GM12878 (cell line): ENCODE measurements around the gene NR1I3. TPM values are rescaled to one million over a fixed set of nuclear protein-coding genes. Genes with fewer than 3 reads are reported as not detected.

Experiments used
- CTCF ChIP-seq, 3 experiments: IDR thresholded peaks in 2 of 3; conservative IDR thresholded peaks in 1 of 3; 2 replicates each; pipeline ENCODE4 v1.5.1; 2011; ENCODE audit warnings: low read depth in 3 of 3, low read length in 3 of 3, mild to moderate bottlenecking in 3 of 3, control low read depth in 2 of 3, moderate library complexity in 2 of 3, inconsistent platforms in 1 of 3, mixed read lengths in 1 of 3; ENCODE audit not compliant: control insufficient read depth in 2 of 3, insufficient read depth in 1 of 3; ENCODE audit errors: extremely low read depth in 1 of 3
- E2F4 ChIP-seq: IDR thresholded peaks from 2 replicates; pipeline ENCODE4 v1.6.1; 2012; ENCODE audit warnings: low read depth, low read length, improper control_type of control experiment
- ELK1 ChIP-seq: IDR thresholded peaks from 2 replicates; pipeline ENCODE4 v1.6.1; 2012; ENCODE audit warnings: low read depth, low read length, improper control_type of control experiment
- FOXK2 ChIP-seq: fragments of 450-650 bp; IDR thresholded peaks from 2 replicates; pipeline ENCODE4 v1.6.1; 2017; ENCODE audit warnings: mild to moderate bottlenecking, moderate library complexity
- HDAC6 ChIP-seq: fragments of 200-600 bp; sonication (generic); IDR thresholded peaks from one replicate; pipeline ENCODE4 v1.8.0; 2017; ENCODE audit warnings: antibody characterized with exemption; ENCODE audit not compliant: unreplicated experiment
- JUNB ChIP-seq: IDR thresholded peaks from 2 replicates; pipeline ENCODE4 v1.6.1; 2016; ENCODE audit warnings: antibody characterized with exemption, mild to moderate bottlenecking
- MEF2A ChIP-seq: IDR thresholded peaks from 2 replicates; pipeline ENCODE4 v1.6.1; 2011; ENCODE audit warnings: low read depth, mild to moderate bottlenecking, low read length, moderate library complexity; ENCODE audit not compliant: insufficient read depth
- MXI1 ChIP-seq: fragments of 150-350 bp; IDR thresholded peaks from 2 replicates; pipeline ENCODE4 v1.6.1; 2011; ENCODE audit warnings: low read depth, mild to moderate bottlenecking, inconsistent platforms, low read length, improper control_type of control experiment
- MYC ChIP-seq: IDR thresholded peaks from 2 replicates; pipeline ENCODE4 v1.6.1; 2011; ENCODE audit warnings: mild to moderate bottlenecking, low read length, moderate library complexity, inconsistent platforms; ENCODE audit not compliant: insufficient read depth, insufficient replicate concordance, insufficient read length, severe bottlenecking
- NFXL1 ChIP-seq: fragments of 450-650 bp; IDR thresholded peaks from 2 replicates; pipeline ENCODE4 v1.6.1; 2017; ENCODE audit warnings: antibody characterized with exemption, mild to moderate bottlenecking, borderline replicate concordance
- NRF1 ChIP-seq: conservative IDR thresholded peaks from 2 replicates; pipeline ENCODE4 v1.6.1; 2011; ENCODE audit warnings: mild to moderate bottlenecking, low read depth, low read length, improper control_type of control experiment
- RAD21 ChIP-seq: IDR thresholded peaks from 2 replicates; pipeline ENCODE4 v1.6.1; 2011; ENCODE audit warnings: mild to moderate bottlenecking, low read depth, low read length, moderate library complexity; ENCODE audit not compliant: insufficient read depth
- RELB ChIP-seq: fragments of 450-650 bp; IDR thresholded peaks from 2 replicates; pipeline ENCODE4 v1.6.1; 2017; ENCODE audit warnings: low read depth, mild to moderate bottlenecking, moderate library complexity
- SMC3 ChIP-seq: IDR thresholded peaks from 2 replicates; pipeline ENCODE4 v1.6.1; 2011; ENCODE audit warnings: low read length, improper control_type of control experiment, borderline replicate concordance
- TAF1 ChIP-seq: IDR thresholded peaks from 2 replicates; pipeline ENCODE4 v1.6.1; 2011; ENCODE audit warnings: mild to moderate bottlenecking, low read depth, low read length, borderline replicate concordance
- TARDBP ChIP-seq: IDR thresholded peaks from 2 replicates; pipeline ENCODE4 v1.6.1; 2016; ENCODE audit warnings: borderline replicate concordance
- TCF12 ChIP-seq: IDR thresholded peaks from 2 replicates; pipeline ENCODE4 v1.6.1; 2011; ENCODE audit warnings: low read depth, mild to moderate bottlenecking, low read length
- TCF7 ChIP-seq: IDR thresholded peaks from 2 replicates; pipeline ENCODE4 v1.6.1; 2014; ENCODE audit warnings: antibody characterized with exemption, borderline replicate concordance
- ZBTB11 ChIP-seq: fragments of 450-650 bp; formaldehyde crosslinking; IDR thresholded peaks from 2 replicates; pipeline ENCODE4 v1.5.0; 2022; ENCODE audit warnings: mild to moderate bottlenecking, missing genetic modification characterization
- ZNF24 ChIP-seq: fragments of 450-650 bp; IDR thresholded peaks from 2 replicates; pipeline ENCODE4 v1.6.1; 2017; ENCODE audit warnings: antibody characterized with exemption, mild to moderate bottlenecking
- polyA plus RNA-seq, 11 experiments: library from polyadenylated mRNA; depleted of rRNA in 4 of 11; unstranded in 6 of 11; stranded (reverse) in 5 of 11; fragments of >200 nt; fragmentation: Nextera tagmentation in 4 of 11; fragmentation: Illumina TruSeq in 1 of 11; extraction: Ambion mirVana in 4 of 11; extraction: Trizol in 1 of 11; gene quantifications; 1 replicate in 1 of 11; 2 replicates in 10 of 11; pipeline versions ENCODE4 v1.2.1 to v1.2.3, GENCODE V29; 2011 to 2016; ENCODE audit warnings: inconsistent platforms in 2 of 11, missing spikeins in 2 of 11, low read depth in 1 of 11
- total RNA-seq, 4 experiments: library from RNA; depleted of rRNA in 3 of 4; stranded (reverse); fragments of >200 nt in 3 of 4; fragmentation: Illumina TruSeq in 1 of 4; extraction: Trizol in 1 of 4; gene quantifications; 2 replicates each; pipeline versions ENCODE4 v1.2.1 to v1.2.3, GENCODE V29; 2013 to 2021

Gene NR1I3
- total and polyA plus RNA-seq, 10 of the 15 experiments (the other 5 are each of a cell fraction or from before 2014, with no cell fraction given): 0.13 to 0.52 (median 0.24) TPM; not detected in 7

GRCh38 chr1:161195171-161195570, 42.8 kb downstream of the NR1I3 start (continued):
- TF ChIP-seq MYC (no peak), RELB (peak; percentile 70), FOXK2 (no peak), ZBTB11 (CRISPR knock-in tag) (no peak), MXI1 (no peak), CTCF (IDR thresholded peaks at IDR 0.05 in 2 of 3, conservative IDR thresholded peaks at IDR 0.05 in 1 of 3; ENCODE audit: control insufficient read depth in 2 of 3, extremely low read depth in 1 of 3, insufficient read depth in 1 of 3, low read depth in 3 of 3, low read length in 3 of 3) (no peak), ELK1 (no peak), HDAC6 (no peak), JUNB (no peak), NRF1 (no peak), SMC3 (no peak), NFXL1 (no peak), TARDBP (no peak), TAF1 (no peak), TCF12 (no peak), MEF2A (no peak), TCF7 (no peak), RAD21 (no peak), ZNF24 (no peak), E2F4 (no peak)
